ENCODE results near the gene RNF19B.
"Not testable (repeated sequence)": the region's sequence is repeated elsewhere in the genome, so short reads cannot be mapped to it uniquely, and the experiment has no call there.

The RNF19B gene

DNA sequence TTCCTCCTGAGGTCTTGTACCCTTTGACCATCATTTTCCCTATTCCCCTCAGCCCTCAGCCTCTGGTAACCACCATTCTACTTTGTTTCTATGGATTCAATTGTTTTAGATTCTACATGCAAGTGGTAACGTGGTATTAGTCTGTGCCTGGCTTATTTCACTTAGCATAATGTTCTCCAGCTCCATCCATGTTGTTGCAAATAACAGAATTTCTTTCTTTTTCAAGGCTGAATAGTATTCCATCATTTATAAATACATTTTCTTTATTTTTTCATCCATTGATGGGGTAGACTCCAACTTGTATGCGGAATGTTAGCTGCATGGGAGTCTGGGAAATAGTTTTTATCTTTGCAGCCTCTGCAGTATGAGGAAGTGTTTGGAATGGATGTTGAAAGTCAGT is 37.2 kb downstream of the RNF19B start:
- DNase-seq, result no peak

DNA sequence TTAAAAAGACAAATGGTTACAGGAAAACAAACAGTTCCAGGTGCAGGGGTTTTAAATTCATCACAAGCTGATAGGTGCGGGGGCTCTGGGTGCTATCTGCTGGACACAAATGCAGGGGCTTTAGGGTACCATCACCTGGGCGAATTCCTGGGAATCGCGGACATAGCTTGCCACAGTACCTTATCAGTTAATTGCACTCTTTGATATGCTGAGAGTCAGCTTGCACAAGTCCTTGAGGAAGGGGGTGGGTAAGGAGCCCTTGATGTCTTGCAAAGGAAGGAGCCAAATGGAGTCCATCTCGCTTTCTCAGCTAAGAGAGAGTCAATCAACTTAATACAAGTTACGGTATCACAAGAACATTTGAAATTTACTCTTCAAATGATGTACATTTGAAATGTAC is 38.0 kb downstream of the RNF19B start:
- no peak for DNase-seq

DNA sequence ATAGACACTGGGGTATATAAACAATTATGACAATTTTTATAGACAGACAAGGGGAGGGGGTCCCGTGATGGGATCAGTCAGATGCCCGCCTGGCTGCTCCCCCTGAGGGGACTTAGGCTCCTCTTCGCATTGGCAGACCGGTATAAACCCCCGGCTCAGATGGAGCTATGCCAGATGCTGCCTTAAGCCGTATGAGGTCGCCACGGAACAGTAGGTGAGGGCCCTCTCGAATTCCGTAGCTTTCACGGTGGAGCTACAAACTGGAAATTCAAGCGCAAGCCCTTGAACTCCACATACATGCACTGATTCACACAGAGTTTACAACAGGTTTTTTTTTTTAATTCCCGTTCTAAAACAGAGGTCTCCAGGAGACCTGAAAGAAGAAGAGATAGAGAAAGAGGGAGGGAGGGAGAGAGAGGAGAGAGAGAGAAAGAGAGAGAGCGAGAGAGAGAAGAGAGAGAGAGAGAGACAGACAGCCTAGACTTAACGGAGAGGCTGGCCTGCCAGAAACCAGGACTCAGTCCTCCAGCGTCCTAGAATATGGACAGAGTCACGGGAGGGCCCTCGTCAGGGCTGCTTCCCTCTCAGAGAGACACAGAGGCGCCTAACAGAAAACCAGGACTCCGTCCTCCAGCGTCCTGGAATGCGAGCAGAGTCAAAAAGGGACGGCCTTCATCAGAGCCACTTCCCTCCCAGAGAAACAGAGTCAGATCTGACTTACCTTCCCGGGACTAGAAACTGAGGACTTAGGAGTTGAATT is 39.0 kb downstream of the RNF19B start:
- no peak for DNase-seq

DNA sequence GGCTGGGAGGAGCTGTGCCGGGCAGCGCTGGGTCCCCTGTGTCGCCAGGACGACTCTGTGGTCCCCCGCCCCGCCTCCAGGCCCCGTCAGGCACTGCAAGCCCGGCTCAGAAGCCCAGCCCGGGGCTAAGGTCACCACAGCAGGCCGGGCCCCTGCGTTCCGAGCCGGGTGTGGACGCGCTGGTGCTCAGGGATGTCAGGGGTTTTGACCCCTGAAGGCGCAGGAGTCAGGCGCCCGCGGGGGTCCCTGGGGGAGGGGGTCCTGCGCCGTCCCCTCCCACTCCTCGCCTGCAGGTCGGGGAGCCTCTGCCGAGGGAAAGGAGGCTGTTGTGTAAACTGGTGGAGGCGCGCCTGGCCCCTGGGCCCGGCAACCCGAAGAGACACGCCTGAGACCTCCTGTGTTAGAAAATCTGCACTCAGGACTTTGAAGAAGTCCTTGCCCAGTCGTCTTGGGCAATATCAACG is 39.7 kb downstream of the RNF19B start:
- no peak for DNase-seq

DNA sequence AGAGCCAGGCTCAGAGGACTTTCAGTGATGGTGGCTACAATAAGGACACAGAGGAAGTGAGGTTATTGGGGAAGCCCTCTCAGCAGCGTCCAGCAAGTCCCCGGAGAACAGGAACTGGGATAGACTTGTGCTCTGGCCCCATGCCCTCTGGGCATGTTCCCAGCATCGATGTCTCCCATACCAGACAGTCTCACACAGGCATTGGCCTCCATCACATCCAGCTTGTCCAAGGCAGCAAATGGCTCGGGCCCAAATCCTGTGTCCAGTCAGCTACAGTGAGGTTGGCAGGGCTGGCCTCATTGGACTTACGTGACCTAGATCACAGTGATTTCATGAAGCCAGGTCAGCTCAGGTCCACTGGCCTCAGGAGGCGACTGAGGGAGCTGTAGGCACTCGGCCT is 43.8 kb downstream of the RNF19B start:
- no peak for DNase-seq

DNA sequence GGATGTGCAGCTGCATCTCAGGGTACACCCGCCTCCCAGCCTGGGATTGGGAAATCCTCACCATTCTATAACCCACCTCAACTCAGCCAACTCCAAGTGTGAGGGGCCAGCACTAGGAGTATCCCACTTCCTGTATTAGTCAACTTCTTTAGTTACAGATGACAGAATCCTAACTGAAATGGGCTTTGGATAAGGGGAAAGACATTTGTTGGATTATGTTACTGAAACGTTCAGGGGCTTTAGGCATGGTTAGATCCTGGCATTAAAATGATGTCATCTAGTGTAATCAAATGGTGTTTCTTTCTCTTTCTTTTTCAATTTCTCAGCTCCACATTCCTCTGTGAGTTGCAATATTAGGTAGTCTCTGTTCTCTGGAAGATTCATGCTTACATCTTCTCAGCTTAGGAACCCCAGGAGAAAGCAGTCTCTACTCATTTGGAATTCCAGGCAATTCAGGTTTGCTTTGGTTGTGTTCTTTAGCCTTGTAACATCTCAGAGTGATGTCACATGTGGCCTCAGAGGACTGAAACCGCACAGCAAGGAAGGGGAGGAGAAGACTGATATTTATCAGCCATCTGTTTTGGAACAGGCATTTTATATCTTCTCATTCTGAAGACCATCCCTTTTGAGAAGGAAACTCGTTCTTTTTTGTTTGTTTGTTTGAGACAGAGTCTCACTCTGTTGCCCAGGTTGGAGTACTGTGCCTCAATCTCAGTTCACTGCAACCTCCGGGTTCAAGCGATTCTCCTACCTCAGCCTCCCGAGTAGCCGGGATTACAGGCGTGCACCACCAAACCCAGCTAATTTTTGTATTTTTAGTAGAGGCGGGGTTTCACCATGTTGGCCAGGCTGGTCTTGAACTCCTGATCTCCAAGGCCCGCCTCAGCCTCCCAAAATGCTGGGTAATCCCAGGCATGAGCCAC is 44.5 kb downstream of the RNF19B start:
- DNase-seq, result no peak

DNA sequence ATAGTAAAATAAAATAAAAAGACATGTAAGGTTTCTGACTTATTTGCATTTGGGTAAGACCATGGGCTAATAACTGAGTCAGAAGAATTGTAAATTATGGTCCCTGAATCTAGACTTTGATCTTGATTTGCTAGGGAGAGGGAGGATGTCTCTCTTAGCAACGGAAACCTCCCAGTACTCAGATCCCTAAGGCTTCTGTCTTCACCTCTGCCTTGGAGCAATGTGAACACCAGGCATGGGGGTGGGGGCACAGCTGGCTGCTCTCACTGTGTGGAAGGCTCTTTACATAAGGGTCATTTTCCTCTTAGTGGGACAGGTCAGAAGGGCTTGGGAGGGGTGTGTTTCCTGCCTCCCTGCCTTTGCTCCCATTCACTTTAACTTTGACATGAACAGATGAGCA is 46.4 kb downstream of the RNF19B start:
- DNase-seq, result no peak

DNA sequence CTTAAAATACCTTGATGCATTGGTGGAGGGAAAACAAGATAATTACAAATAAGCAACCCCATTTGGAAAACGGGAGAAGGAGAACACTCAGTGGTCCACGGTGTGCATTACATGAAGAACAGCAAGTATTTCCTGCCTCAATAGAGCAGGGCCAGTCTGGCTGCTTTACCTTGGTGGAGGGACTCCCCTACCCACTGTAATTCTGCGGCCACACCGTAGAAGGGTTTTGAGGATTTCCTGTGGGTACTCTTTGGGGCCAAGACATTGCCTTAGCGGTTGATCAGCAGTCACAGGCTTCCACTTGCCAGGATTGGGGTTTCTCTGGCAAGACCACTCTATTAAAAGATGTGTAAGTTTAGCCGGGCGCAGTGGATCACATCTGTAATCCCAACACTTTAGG is 47.1 kb downstream of the RNF19B start:
- DNase-seq, result no peak

DNA sequence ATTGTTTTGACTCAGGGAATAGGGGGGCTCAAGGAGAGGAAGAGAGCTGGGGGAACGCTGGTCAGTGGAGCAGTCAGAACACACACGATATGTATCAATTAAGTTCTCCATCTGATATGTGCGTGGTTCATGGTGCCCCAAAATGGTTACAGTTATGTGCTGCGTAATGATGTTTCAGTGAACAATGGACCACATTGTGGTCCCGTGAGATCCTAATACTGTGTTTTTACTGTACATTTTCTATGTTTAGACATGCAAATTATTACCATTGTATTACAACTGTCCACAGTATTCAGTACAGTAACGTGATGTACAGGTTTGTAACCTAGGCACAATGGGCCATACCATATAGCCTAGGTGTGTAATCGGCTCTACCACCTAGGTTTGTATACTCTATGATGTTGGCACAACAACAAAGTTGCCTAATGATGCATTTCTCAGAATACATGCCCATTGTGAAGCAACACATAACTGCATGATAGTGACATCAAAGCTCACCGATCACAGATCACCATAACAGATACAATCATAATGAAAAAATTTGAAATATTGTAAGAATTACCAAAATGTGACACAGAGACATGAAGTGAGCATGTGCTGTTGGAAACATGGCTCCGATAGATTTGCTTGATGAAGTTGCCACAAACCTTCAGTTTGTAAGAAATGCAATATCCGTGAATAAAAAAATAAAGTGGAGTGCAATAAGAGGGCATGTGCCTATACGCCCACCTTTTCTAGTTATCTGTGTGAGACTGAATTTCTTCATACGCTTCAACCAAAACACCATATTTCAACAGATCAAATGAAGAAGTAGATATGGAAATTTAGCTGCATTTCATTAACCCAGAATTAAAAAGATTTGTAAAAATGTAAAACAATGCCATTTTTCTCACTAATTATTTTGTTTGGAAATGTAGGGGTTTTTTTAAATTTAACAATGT is 48.6 kb downstream of the RNF19B start:
- no peak for DNase-seq

DNA sequence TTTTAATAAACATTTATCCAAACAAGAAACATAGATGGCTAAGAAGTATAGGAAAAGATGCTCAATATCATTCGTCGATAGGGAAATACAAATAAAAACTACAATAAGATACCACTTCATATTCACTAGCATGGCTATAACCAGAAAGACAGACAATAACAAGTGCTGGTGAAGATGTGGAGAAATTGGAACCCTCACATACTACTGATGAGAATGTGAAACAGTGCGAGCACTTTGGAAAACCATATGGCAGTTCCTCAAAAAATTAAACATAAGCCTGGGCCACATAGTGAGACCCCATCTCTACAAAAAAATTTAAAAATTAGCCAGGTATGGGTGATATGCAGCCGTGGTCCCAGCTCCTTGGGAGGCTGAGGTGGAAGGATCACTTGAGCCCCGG is 54.3 kb downstream of the RNF19B start:
- no peak for DNase-seq

DNA sequence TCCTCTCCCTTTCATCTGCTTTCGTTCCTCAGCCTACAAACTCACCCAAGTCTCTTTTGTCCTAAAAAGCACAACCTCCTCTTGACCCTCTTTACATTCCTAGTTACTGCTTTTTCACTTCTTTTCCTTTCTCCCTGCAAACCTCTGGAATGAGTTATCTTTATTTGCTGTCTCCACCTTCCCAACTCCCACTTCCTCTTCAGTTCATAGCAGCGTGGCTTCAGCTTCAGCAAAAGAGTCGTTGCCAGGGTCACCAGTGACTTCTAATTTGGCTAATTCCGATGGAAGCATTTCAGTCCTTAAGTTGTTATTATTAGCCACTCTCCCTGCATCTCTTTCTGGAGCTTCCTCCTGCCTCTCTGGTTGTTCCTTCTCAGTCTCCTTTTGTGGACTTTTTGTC is 57.2 kb downstream of the RNF19B start:
- DNase-seq, result no peak

DNA sequence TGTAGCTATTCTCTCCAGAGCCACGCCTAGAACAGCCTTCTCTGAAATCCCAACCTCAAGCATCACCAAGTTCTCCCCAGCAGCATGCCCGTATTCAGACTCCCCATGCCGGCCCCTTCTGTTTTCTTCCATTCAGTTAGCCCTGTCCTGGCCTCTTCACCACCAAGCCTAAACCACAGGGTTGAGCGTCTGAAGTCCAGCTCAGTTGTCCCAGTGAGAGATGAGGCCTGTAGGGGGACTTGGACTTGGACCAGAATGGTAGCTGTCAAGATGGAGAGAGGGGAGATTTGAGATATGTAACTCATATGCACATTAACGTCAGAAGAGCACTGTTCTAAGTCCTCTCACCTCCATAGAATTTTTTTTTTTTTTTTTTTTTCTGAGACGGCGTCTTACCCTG is 58.0 kb downstream of the RNF19B start:
- DNase-seq, result no peak

DNA sequence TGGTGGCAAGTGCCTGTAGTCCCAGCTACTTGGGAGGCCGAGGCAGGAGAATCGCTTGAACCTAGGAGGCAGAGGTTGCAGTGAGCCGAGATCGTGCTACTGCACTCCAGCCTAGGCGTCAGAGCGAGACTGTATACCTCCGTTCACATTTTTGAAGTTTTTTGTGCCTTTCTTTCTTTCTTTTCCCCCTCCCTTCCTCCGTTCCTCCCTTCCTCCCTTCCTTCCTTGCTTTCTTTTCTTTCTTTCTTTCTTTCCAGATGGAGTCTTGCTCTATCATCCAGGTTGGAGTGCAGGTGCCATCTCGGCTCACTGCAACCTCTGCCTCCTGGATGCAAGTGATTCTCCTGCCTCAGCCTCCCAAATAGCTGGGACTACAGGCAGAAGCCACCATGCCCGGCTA is 59.0 kb downstream of the RNF19B start:
- DNase-seq, result not testable (repeated sequence)

DNA sequence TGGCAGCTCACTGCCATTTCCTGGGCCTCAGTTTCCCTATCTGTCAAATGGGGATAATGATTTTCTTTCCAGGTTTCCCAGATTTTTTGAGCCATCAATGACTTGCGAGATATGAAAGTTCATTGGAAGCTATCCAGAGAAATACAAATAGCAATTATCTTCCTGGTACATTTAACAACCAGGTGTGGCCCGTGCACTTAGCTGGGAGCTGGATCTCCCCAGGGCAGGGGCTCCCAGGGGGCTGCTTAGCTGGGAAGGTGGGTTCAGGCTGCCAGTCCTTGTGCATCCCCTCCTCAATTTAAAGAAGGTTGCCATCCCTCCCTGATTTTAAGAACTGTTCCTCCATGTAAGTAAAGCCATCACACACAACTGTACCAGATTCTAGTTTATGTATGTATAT is 59.8 kb downstream of the RNF19B start:
- peak; percentile 43 for DNase-seq

DNA sequence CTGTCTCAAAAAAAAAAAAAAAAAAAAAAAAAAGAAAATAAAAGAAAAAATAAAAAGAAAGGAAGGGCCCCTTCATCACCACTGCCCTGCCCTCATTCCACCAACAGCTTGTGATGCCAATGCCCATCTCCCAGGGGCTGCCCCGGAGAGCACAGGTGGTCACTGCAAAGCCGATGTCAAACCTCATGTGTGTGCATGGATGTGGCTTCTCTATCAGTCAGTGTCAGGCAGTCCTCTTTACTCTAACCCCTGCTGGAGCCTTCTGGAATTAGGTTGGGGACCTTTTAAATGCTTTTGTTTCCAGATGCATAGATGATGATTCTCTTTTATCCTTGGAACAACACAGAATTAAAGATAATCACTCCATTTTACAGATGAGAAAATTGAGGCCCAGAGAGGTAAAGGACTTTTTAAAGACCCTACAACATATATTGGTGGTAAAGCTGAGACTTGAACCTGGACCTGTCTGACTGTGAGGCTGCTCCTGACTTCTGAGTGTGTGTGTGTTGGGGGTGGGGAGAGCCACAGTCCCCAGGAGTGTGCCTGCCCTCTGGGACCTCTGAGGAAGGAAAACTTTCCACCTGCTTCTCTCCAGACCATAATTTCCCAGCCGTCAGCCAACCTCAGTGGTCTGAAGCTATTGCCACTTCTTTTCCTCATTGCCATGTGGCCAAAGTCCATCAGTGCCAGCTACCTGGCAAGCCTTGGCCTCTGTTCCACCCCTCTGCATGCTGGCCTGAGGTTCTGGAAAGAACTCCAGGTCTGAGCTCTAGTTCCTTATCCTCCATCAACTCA is 60.4 kb downstream of the RNF19B start:
- DNase-seq, result no peak

DNA sequence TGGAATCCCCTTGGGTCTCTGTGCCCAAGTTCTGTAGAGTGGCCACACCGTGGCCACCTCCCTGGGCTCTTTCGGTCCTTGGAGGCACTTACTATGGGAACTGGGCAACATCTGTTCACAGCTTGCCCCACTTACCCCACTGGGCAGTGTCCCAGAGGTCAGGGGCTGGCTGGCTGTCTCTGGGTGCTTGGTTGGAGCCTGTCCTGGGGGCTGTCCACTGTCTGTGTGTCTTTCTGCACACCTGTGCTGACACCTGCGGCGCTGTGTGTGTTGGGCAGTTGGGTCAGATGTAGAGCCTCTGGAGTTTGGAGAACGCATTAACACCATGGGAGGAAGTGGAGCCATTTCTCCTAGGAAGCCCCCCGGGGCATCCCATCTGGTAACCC is 62.1 kb downstream of the RNF19B start:
- DNase-seq, result no peak

DNA sequence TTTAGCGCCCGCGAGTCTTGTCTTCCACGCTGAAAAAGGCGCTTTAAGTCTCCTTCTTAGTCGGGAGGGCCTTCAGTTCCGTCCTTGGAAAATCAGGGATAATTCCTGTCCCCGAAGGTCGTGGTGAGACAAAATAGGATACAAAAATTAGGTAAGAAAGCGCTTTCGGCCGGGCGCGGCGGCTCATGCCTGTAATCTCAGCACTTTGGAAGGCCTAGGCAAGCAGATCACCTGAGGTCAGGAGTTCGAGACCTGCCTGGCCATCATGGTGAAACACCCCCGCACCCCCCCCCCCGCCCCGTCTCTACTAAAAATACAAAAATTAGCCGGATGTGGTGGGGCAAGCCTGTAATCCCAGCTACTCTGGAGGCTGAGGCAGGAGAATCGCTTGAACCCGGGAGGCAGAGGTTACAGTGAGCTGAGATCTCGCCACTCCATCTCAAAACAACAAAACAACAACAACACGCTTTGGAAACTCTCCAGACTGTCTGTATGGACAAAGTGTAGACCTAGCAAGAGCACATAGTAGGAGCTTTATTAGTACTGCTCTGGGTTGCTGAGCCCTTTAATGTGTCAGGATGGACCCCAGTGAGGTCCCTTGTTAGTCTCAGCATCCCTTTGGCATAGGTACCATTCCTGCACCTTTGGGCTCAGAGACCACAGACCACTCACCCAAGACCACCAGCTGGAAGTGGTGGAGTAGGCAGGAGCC is 62.6 kb downstream of the RNF19B start:
- DNase-seq, result no peak

DNA sequence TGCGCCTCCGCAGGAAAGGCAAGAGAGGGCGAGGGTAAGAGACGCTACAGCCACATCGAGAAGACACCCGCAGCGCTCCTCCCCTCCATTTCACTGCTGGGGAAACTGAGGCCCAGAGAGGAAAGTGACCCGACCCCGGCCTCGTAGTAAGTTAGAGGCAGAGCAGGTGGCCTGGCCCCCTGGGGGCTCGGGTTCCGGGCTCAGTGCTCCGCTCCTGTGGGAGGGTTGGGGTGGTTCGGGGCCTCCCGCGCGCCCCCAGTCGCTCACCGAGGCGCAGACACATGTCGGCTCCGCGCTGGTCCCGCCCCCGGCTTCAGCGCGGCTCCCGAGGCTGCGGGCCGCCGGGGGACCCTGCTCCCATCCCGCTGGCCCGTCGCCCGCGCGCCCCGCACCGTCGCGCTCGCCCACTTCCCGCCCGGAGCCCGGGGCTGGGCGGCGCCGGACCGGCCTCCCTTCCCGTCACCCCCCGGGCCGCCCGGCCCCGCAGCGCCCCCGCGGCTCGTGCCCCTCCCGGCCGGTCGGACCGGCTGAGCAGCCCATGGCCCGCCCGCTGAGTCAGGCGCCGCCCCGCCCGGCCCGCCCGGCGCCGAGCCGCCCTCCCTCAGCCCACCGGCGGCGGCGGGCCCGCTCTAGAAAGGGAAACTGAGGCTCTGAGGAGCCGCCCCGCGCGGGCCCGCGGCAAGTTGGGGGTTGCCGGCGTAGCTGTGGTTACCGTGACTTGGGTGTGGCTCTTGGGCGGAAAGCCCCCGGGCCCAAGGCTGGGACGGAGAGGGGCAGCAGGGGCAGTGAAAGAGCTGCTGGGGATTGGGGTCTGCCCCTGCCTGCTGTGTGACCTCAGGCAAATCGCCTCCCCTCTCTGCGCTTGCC is 63.4 kb downstream of the RNF19B start, which contains the start of gene TMEM54:
TMEM54 (minus strand) TSS at position 434 of the 867 bp plus-strand sequence; CDS start at position 283, 151 bp downstream.
- peak; percentile 44 for DNase-seq

DNA sequence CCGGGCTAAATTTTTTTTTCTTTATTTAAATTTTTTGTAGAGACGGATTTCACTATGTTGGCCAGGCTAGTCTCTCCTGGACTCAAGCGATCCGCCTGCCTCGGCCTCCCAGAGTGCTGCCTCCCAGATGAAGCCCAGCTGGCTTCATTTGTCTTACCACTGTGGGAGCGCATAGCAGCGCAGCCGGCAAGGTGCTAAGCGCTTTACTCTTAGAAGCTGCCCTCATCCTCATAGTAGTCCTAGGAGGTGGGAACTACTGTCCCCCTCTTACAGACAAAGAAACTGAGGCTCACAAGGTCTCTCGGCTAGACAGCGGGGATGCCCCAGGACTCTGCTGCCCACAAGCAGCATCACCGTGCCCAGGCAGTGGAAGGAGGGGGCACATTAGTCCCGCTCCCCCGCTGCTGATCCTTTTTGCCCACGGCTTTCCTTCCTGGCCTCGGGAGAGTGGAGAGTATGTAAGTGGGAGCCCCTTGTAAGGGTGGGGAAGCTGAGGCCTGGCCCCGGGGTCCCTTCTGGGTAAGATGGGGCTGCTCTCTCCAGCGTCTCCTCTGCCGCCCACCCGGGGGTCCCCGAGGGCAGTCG is 64.1 kb downstream of the RNF19B start:
- DNase-seq, result no peak
